ENCODE data around the gene AMBRA1.

The AMBRA1 gene

DNA sequence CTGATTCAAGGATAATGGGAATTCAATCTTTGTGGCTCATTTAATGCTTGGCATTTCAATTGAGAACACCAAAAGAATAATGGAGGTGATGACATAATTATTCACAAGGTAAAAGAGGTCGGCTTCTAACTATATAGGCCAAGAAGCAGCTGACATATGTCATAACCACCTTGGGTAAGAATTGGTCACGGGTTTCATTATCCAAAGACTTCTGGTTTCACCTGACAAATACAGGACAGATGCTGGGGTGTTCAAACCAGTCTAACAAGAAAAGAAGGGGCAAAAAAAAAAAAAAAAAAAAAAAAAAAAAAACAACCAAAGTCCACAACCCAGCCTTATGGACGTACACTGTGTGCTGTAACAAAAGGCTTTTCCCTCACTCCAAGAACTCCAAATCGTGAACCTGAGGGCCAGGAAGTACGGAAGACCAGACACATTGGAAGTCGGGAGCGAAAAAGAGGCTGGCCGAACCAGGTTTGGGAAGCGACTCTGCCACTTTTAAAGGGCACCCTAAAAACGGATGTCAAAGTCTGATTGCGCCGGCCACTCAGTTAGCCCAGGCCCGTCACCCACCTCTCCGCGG is 22.8 kb upstream of the AMBRA1 start:
- H3K4me1 ChIP-seq (ENCODE audit: control insufficient read depth in 1 of 2, insufficient read depth in 2 of 2, low read length in 2 of 2) = peaks cover 28 to 33% of the 10 kb centered on the region in 2 donors
- peaks cover 0 to 6% of the 10 kb centered on the region in 2 donors for H3K36me3 ChIP-seq (ENCODE audit: control insufficient read depth in 1 of 2, insufficient read depth in 2 of 2, low read length in 2 of 2)
- no peaks in the 10 kb centered on the region for H3K9me3 ChIP-seq (ENCODE audit: control insufficient read depth in 1 of 2, low read length in 2 of 2)
- peak overlapping the region; percentile 69 to 99 for H3K9ac ChIP-seq (ENCODE audit: low read depth in 1 of 2, low read length in 2 of 2)
- peak overlapping the region; percentile 88 to 96 for H3K4me3 ChIP-seq (ENCODE audit: low read depth in 1 of 2, low read length in 2 of 2)
- no peaks in the 10 kb centered on the region for H3K27me3 ChIP-seq (ENCODE audit: control insufficient read depth in 1 of 2, insufficient read depth in 2 of 2, low read length in 2 of 2)
- H3K27ac ChIP-seq (ENCODE audit: low read depth, low read length) = peak overlapping the region; percentile 98

DNA sequence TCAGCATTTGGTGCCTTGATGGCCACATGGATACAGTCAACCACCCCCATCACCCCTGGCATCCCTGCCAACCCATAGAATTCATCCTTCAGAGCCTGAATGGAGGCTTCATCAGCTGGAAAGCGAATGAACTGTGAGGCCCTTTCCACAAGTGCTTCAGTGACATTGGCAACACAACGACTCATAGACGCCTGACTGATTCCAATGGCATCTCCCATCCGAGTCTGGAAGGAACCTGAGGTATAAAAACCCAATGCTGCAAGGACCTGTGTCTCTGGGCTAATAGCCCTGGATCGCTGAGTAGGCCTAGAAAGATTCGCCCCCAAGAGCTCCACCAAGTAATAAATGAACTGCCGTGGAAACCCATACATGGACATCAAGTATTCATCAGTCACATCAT is 21.9 kb upstream of the AMBRA1 start:
- Histone ChIP-seq H3K4me1 (ENCODE audit: control insufficient read depth in 1 of 2, insufficient read depth in 2 of 2, low read length in 2 of 2) (peaks cover 28 to 34% of the 10 kb centered on the region in 2 donors), H3K4me3 (ENCODE audit: low read depth in 1 of 2, low read length in 2 of 2) (no peak overlapping the region), H3K27ac (ENCODE audit: low read depth, low read length) (no peak overlapping the region), H3K36me3 (ENCODE audit: control insufficient read depth in 1 of 2, insufficient read depth in 2 of 2, low read length in 2 of 2) (no peaks in the 10 kb centered on the region), H3K9ac (ENCODE audit: low read depth in 1 of 2, low read length in 2 of 2) (no peak overlapping the region), H3K27me3 (ENCODE audit: control insufficient read depth in 1 of 2, insufficient read depth in 2 of 2, low read length in 2 of 2) (no peaks in the 10 kb centered on the region), H3K9me3 (ENCODE audit: control insufficient read depth in 1 of 2, low read length in 2 of 2) (no peaks in the 10 kb centered on the region)

DNA sequence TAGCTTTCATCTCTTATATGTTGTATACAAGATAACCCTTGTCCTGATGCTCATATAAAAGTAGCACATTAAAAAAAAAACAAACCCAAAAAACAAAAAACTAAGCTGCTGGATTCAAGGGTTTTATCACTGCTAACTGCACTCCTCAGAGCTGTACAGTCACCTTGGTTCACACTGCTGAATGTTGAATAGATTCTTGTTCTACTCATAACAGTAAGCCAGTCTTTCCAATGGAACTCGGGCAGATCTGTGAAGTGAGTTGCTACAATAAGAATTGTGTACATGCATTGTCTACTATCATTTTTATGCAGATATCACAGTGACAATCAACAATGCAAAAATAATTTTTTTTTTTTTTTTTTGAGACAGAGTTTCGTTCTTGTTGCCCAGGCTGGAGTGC is 18.5 kb upstream of the AMBRA1 start:
- Histone ChIP-seq H3K27me3 (ENCODE audit: control insufficient read depth in 1 of 2, insufficient read depth in 2 of 2, low read length in 2 of 2) (no peaks in the 10 kb centered on the region), H3K4me3 (ENCODE audit: low read depth in 1 of 2, low read length in 2 of 2) (no peak overlapping the region), H3K9me3 (ENCODE audit: control insufficient read depth in 1 of 2, low read length in 2 of 2) (no peaks in the 10 kb centered on the region), H3K36me3 (ENCODE audit: control insufficient read depth in 1 of 2, insufficient read depth in 2 of 2, low read length in 2 of 2) (no peaks in the 10 kb centered on the region), H3K4me1 (ENCODE audit: control insufficient read depth in 1 of 2, insufficient read depth in 2 of 2, low read length in 2 of 2) (peaks cover 15 to 22% of the 10 kb centered on the region in 2 donors), H3K9ac (ENCODE audit: low read depth in 1 of 2, low read length in 2 of 2) (peak overlapping the region in 1 of 2 donors; percentile 6), H3K27ac (ENCODE audit: low read depth, low read length) (no peak overlapping the region)

DNA sequence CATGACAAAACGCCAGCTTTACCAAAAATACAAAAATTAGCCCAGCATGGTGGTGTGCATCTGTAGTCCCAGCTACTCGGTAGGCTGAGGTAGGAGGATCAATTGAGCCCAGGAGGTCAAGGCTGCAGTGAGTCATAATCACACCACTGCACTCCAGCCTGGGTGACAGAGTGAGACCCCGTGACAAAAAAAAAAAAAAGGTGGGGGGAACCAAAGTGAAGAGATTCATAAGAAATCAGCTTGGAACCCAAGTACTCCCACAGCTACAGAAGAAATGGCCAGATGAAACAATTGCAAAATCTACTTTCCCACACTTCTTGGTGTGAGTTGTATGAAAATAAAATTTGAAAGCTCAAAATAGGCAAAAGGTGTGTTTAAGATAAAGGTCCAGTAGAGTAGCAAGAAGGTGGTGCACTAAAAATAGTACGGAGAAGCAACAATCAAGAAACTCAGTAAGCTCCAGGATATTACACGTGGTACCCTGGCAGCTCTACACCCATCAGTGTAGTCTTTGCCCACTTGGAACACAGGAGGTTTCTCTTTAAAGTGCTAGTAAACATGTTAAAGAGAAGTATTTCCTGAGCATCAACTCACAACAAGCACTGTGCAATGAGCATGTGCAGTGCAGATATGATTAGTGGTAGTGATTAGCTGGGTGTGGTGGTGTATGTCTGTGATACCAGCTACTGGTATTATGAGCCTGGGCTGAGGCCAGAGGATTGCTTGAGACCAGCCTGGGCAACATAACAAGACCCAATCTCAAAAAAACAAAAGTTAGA is 17.9 kb upstream of the AMBRA1 start:
- no peak overlapping the region for H3K4me3 ChIP-seq (ENCODE audit: low read depth in 1 of 2, low read length in 2 of 2)
- no peaks in the 10 kb centered on the region for H3K36me3 ChIP-seq (ENCODE audit: control insufficient read depth in 1 of 2, insufficient read depth in 2 of 2, low read length in 2 of 2)
- H3K4me1 ChIP-seq (ENCODE audit: control insufficient read depth in 1 of 2, insufficient read depth in 2 of 2, low read length in 2 of 2) = peaks cover 15 to 22% of the 10 kb centered on the region in 2 donors
- H3K9me3 ChIP-seq (ENCODE audit: control insufficient read depth in 1 of 2, low read length in 2 of 2) = no peaks in the 10 kb centered on the region
- H3K27me3 ChIP-seq (ENCODE audit: control insufficient read depth in 1 of 2, insufficient read depth in 2 of 2, low read length in 2 of 2) = no peaks in the 10 kb centered on the region
- H3K27ac ChIP-seq (ENCODE audit: low read depth, low read length) = no peak overlapping the region
- H3K9ac ChIP-seq (ENCODE audit: low read depth in 1 of 2, low read length in 2 of 2) = peak overlapping the region in 1 of 2 donors; percentile 6

DNA sequence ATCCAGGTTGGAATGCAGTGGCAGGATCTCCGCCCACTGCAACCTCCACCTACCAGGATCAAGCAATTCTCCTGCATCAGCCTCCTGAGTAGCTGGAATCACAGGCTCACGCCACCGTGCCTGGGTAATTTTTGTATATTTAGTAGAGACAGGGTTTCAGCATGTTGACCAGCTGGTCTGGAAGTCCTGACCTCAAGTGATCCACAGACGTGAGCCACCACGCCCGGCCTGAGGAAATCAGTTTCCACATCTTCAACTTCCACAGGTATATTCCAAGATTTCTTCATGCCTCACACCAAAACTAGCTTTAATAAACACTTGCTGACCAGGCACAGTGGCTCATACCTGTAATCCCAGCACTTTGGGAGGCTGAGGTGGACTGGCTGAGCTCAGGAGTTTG is 15.6 kb upstream of the AMBRA1 start:
- no peak overlapping the region for H3K27ac ChIP-seq (ENCODE audit: low read depth, low read length)
- peaks cover 8 to 10% of the 10 kb centered on the region in 2 donors for H3K4me1 ChIP-seq (ENCODE audit: control insufficient read depth in 1 of 2, insufficient read depth in 2 of 2, low read length in 2 of 2)
- H3K4me3 ChIP-seq (ENCODE audit: low read depth in 1 of 2, low read length in 2 of 2) = no peak overlapping the region
- H3K36me3 ChIP-seq (ENCODE audit: control insufficient read depth in 1 of 2, insufficient read depth in 2 of 2, low read length in 2 of 2) = no peaks in the 10 kb centered on the region
- H3K9ac ChIP-seq (ENCODE audit: low read depth in 1 of 2, low read length in 2 of 2) = no peak overlapping the region
- H3K27me3 ChIP-seq (ENCODE audit: control insufficient read depth in 1 of 2, insufficient read depth in 2 of 2, low read length in 2 of 2) = no peaks in the 10 kb centered on the region
- no peaks in the 10 kb centered on the region for H3K9me3 ChIP-seq (ENCODE audit: control insufficient read depth in 1 of 2, low read length in 2 of 2)

DNA sequence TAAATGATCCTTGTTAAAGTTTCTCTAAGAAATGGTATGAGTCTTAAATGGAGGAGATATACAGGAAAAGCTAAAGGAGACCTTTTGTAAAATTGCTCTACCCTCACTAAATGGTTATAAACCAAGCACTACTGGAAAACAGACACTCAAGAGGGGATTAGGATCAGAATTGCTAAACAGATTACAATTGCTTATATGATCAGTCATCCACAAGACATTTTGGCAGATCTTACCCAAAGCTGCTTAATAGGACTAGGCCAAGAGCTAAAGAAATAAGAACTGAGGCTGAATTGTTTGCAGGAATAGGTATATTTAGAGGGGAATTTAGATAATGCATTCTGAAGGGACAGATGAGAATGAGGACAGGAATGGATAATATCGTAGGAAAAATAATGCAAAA is 13.7 kb upstream of the AMBRA1 start:
- Histone ChIP-seq H3K4me3 (ENCODE audit: low read depth in 1 of 2, low read length in 2 of 2) (no peak overlapping the region), H3K27me3 (ENCODE audit: control insufficient read depth in 1 of 2, insufficient read depth in 2 of 2, low read length in 2 of 2) (no peaks in the 10 kb centered on the region), H3K9ac (ENCODE audit: low read depth in 1 of 2, low read length in 2 of 2) (no peak overlapping the region), H3K4me1 (ENCODE audit: control insufficient read depth in 1 of 2, insufficient read depth in 2 of 2, low read length in 2 of 2) (peaks cover 8 to 10% of the 10 kb centered on the region in 2 donors), H3K27ac (ENCODE audit: low read depth, low read length) (no peak overlapping the region), H3K9me3 (ENCODE audit: control insufficient read depth in 1 of 2, low read length in 2 of 2) (no peaks in the 10 kb centered on the region), H3K36me3 (ENCODE audit: control insufficient read depth in 1 of 2, insufficient read depth in 2 of 2, low read length in 2 of 2) (peaks cover 0 to 6% of the 10 kb centered on the region in 2 donors)

DNA sequence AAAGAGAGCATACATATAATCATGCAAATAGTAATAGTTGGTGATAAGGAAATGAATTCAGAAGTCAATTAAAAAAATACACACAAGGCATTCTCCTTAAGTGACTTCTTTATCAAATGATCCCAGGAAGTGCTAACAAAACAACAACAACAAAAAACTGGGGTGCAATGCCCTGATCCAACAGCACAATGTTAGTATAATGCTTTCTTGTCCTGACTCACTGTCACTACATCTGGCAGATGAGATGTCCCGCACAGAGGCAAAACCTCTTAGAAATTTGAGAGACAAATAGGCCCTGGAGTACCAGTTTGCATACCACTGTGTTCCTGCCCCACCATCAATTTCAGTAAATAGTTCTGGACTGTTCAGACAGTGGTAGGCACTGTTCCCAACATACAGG is 11.0 kb upstream of the AMBRA1 start:
- Histone ChIP-seq H3K36me3 (ENCODE audit: control insufficient read depth in 1 of 2, insufficient read depth in 2 of 2, low read length in 2 of 2) (peaks cover 0 to 6% of the 10 kb centered on the region in 2 donors), H3K4me3 (ENCODE audit: low read depth in 1 of 2, low read length in 2 of 2) (no peak overlapping the region), H3K27me3 (ENCODE audit: control insufficient read depth in 1 of 2, insufficient read depth in 2 of 2, low read length in 2 of 2) (no peaks in the 10 kb centered on the region), H3K9ac (ENCODE audit: low read depth in 1 of 2, low read length in 2 of 2) (no peak overlapping the region), H3K4me1 (ENCODE audit: control insufficient read depth in 1 of 2, insufficient read depth in 2 of 2, low read length in 2 of 2) (no peaks in the 10 kb centered on the region), H3K27ac (ENCODE audit: low read depth, low read length) (no peak overlapping the region), H3K9me3 (ENCODE audit: control insufficient read depth in 1 of 2, low read length in 2 of 2) (no peaks in the 10 kb centered on the region)

DNA sequence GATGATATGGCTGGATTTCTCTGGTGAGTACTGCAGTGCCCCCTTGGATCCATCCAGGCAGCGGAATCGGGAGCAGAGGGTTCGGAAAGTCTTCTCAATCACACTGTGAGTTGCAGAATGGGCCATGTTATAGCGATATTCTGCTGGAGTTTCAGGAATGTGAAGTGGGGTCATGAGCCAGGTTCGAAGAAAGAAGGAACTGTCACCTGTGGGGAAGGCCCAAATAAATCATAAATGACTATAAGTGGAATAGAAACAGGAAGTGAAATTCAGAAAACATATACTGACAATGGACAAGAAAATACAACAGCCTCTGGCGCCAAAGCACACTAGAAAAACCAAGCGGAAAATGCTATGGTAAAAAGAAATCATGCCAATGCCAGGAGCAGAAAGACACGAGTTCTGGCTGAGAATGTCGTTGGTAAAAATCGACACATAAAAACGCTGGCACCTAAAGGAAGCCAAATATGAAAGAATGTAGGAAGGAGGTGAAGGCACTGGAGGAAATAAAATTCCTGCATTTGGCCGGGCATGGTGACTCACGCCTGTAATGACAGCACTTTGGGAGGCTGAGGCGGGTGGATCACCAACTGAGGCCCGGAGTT is 10.0 kb upstream of the AMBRA1 start:
- H3K9me3 ChIP-seq (ENCODE audit: control insufficient read depth in 1 of 2, low read length in 2 of 2) = no peaks in the 10 kb centered on the region
- H3K9ac ChIP-seq (ENCODE audit: low read depth in 1 of 2, low read length in 2 of 2) = no peak overlapping the region
- no peak overlapping the region for H3K4me3 ChIP-seq (ENCODE audit: low read depth in 1 of 2, low read length in 2 of 2)
- H3K4me1 ChIP-seq (ENCODE audit: control insufficient read depth in 1 of 2, insufficient read depth in 2 of 2, low read length in 2 of 2) = no peaks in the 10 kb centered on the region
- no peak overlapping the region for H3K27ac ChIP-seq (ENCODE audit: low read depth, low read length)
- peaks cover 0 to 6% of the 10 kb centered on the region in 2 donors for H3K36me3 ChIP-seq (ENCODE audit: control insufficient read depth in 1 of 2, insufficient read depth in 2 of 2, low read length in 2 of 2)
- H3K27me3 ChIP-seq (ENCODE audit: control insufficient read depth in 1 of 2, insufficient read depth in 2 of 2, low read length in 2 of 2) = no peaks in the 10 kb centered on the region

DNA sequence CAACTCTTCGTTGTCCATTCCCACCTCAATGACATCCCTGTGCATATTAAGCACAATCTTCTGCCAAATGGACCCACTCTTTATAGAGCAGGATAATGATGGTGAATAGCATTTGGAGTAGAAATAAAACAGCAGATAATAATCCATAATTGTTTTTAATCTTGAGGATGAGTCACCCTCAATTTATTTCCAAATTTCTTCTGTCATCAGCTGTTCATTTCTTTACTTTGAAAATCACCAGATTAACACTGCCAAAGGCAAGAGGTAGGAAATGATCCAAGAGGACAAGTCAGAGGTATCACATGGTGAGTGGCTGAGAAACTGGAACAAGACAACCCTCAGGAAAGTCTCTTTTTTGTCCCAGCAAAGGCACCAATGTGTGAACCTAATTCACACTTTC is 7.3 kb upstream of the AMBRA1 start:
- no peak overlapping the region for H3K4me3 ChIP-seq (ENCODE audit: low read depth in 1 of 2, low read length in 2 of 2)
- no peak overlapping the region for H3K27ac ChIP-seq (ENCODE audit: low read depth, low read length)

GRCh38 chr11:46600194-46600960 is 6.6 kb upstream of the AMBRA1 start:
- H3K4me3 ChIP-seq (ENCODE audit: low read depth in 1 of 2, low read length in 2 of 2) = no peak overlapping the region
- no peak overlapping the region for H3K9ac ChIP-seq (ENCODE audit: low read depth in 1 of 2, low read length in 2 of 2)
- H3K27me3 ChIP-seq (ENCODE audit: control insufficient read depth in 1 of 2, insufficient read depth in 2 of 2, low read length in 2 of 2) = no peaks in the 10 kb centered on the region
- H3K36me3 ChIP-seq (ENCODE audit: control insufficient read depth in 1 of 2, insufficient read depth in 2 of 2, low read length in 2 of 2) = peaks cover 0 to 6% of the 10 kb centered on the region in 2 donors
- peaks cover 4 to 6% of the 10 kb centered on the region in 2 donors for H3K4me1 ChIP-seq (ENCODE audit: control insufficient read depth in 1 of 2, insufficient read depth in 2 of 2, low read length in 2 of 2)
- H3K9me3 ChIP-seq (ENCODE audit: control insufficient read depth in 1 of 2, low read length in 2 of 2) = no peaks in the 10 kb centered on the region
- H3K27ac ChIP-seq (ENCODE audit: low read depth, low read length) = no peak overlapping the region

More for the DNA sequence above, 7.3 kb upstream of the AMBRA1 start:
- Histone ChIP-seq H3K27me3 (ENCODE audit: control insufficient read depth in 1 of 2, insufficient read depth in 2 of 2, low read length in 2 of 2) (no peaks in the 10 kb centered on the region), H3K9ac (ENCODE audit: low read depth in 1 of 2, low read length in 2 of 2) (no peak overlapping the region), H3K36me3 (ENCODE audit: control insufficient read depth in 1 of 2, insufficient read depth in 2 of 2, low read length in 2 of 2) (peaks cover 0 to 6% of the 10 kb centered on the region in 2 donors), H3K9me3 (ENCODE audit: control insufficient read depth in 1 of 2, low read length in 2 of 2) (no peaks in the 10 kb centered on the region), H3K4me1 (ENCODE audit: control insufficient read depth in 1 of 2, insufficient read depth in 2 of 2, low read length in 2 of 2) (peaks cover 4 to 6% of the 10 kb centered on the region in 2 donors)
